Urinary bladder (tissue), 4 donors: ENCODE results near the gene PUM1. TPM values are rescaled to one million over a fixed set of nuclear protein-coding genes. Genes with fewer than 3 reads are reported as not detected.
A peak's percentile ranks its signal among the peaks of the same experiment; 100 is the strongest.

Experiments used
- DNase-seq: peaks from one replicate; pipeline ENCODE4 v3.0.0-alpha.2; 2015; ENCODE audit errors: extremely low spot score
- H3K27ac ChIP-seq: one replicate; pipeline ENCODE4 v1.5.1; 2013; ENCODE audit warnings: low read depth, mild to moderate bottlenecking, moderate library complexity
- H3K36me3 ChIP-seq: one replicate; pipeline ENCODE4 v1.6.1; 2013; ENCODE audit warnings: mild to moderate bottlenecking, moderate library complexity; ENCODE audit not compliant: insufficient read depth
- H3K4me1 ChIP-seq: one replicate; pipeline ENCODE4 v1.6.1; 2013; ENCODE audit warnings: mild to moderate bottlenecking, moderate library complexity; ENCODE audit not compliant: insufficient read depth
- H3K4me3 ChIP-seq: one replicate; pipeline ENCODE4 v1.5.1; 2013; ENCODE audit warnings: low read depth, low read length
- WGBS: extraction: QIAGEN DNeasy Blood & Tissue Kit; methylation state at CpG from one replicate; pipeline ENCODE4 v1.1.7; 2013; 5-methylcytosine and 5-hydroxymethylcytosine counted together
- polyA plus RNA-seq: library from polyadenylated mRNA; stranded (reverse); fragments of 200-250 nt; gene quantifications from one replicate; pipeline ENCODE4 v1.2.3, GENCODE V29; 2013
- total RNA-seq: library from RNA; depleted of rRNA; stranded (reverse); fragments of >200 nt; gene quantifications from one replicate; pipeline ENCODE4 v1.2.3, GENCODE V29; 2014
- donor health status: healthy with polysubstance abuse.
- donor health status: healthy.

Gene PUM1
- total and polyA plus RNA-seq, 2 donors: 52.1 to 84.3 TPM

GRCh38 chr1:30909365-30910068, 156.0 kb downstream of the PUM1 start:
- H3K36me3 ChIP-seq: no peaks in the 10 kb centered on the region
- no peak for DNase-seq
- peaks cover 1% of the 10 kb centered on the region for H3K4me1 ChIP-seq
- H3K4me3 ChIP-seq: no peak overlapping the region
- no peak overlapping the region for H3K27ac ChIP-seq
- 83% methylated on average over 14 of the region's 14 CpGs for WGBS

- Histone ChIP-seq H3K36me3 (no peaks in the 10 kb centered on the region), H3K4me1 (peaks cover 1% of the 10 kb centered on the region), H3K27ac (no peak within 1 kb of the TSS), H3K4me3 (peak within 1 kb of the TSS; percentile 73)
- no peak for DNase-seq
- WGBS: 2% methylated on average over 63 of the region's 68 CpGs
Observed at GRCh38 chr1:30908696-30909364, 156.7 kb downstream of the PUM1 start, which contains the start of gene SDC3. Gene SDC3 (minus strand): TSS chr1:30908758. CDS start chr1:30908586, 172 bp downstream.

- Histone ChIP-seq H3K4me1 (peaks cover 1% of the 10 kb centered on the region), H3K36me3 (no peaks in the 10 kb centered on the region), H3K4me3 (peak overlapping the region; percentile 73), H3K27ac (no peak overlapping the region)
- WGBS: 0% methylated on average over 56 of the region's 69 CpGs
- no peak for DNase-seq
Observed at GRCh38 chr1:30908316-30908695, 157.2 kb downstream of the PUM1 start.

GRCh38 chr1:30907481-30908315, 157.8 kb downstream of the PUM1 start:
- Histone ChIP-seq H3K4me3 (peak overlapping the region; percentile 73), H3K27ac (no peak overlapping the region), H3K4me1 (peaks cover 1% of the 10 kb centered on the region), H3K36me3 (no peaks in the 10 kb centered on the region)
- WGBS: 9% methylated on average over 46 of the region's 47 CpGs
- DNase-seq: no peak

- no peaks in the 10 kb centered on the region for H3K36me3 ChIP-seq
- H3K4me1 ChIP-seq: peaks cover 1% of the 10 kb centered on the region
- no peak for DNase-seq
- WGBS: 73% methylated on average over 9 of the region's 9 CpGs
- no peak overlapping the region for H3K27ac ChIP-seq
- H3K4me3 ChIP-seq: no peak overlapping the region
Observed at GRCh38 chr1:30906631-30907441, 158.7 kb downstream of the PUM1 start.

GRCh38 chr1:30905916-30906620, 159.4 kb downstream of the PUM1 start:
- no peak for DNase-seq
- no peak overlapping the region for H3K4me3 ChIP-seq
- H3K4me1 ChIP-seq: peaks cover 1% of the 10 kb centered on the region
- WGBS: 53% methylated on average over 9 of the region's 9 CpGs
- H3K36me3 ChIP-seq: no peaks in the 10 kb centered on the region
- H3K27ac ChIP-seq: no peak overlapping the region

GRCh38 chr1:30905403-30905802, 160.1 kb downstream of the PUM1 start:
- DNase-seq: no peak
- no peaks in the 10 kb centered on the region for H3K36me3 ChIP-seq
- 64% methylated on average over 1 of the region's 1 CpG for WGBS
- H3K4me1 ChIP-seq: peaks cover 1% of the 10 kb centered on the region
- no peak overlapping the region for H3K27ac ChIP-seq
- H3K4me3 ChIP-seq: no peak overlapping the region

GRCh38 chr1:30904962-30905335, 160.6 kb downstream of the PUM1 start:
- Histone ChIP-seq H3K36me3 (no peaks in the 10 kb centered on the region), H3K4me1 (peaks cover 1% of the 10 kb centered on the region), H3K27ac (no peak overlapping the region), H3K4me3 (no peak overlapping the region)
- 41% methylated on average over 1 of the region's 1 CpG for WGBS
- no peak for DNase-seq

GRCh38 chr1:30904191-30904961, 161.1 kb downstream of the PUM1 start:
- Histone ChIP-seq H3K4me1 (peaks cover 1% of the 10 kb centered on the region), H3K27ac (no peak overlapping the region), H3K4me3 (no peak overlapping the region), H3K36me3 (no peaks in the 10 kb centered on the region)
- WGBS: 72% methylated on average over 11 of the region's 11 CpGs
- no peak for DNase-seq

- 70% methylated on average over 8 of the region's 8 CpGs for WGBS
- Histone ChIP-seq H3K4me1 (peaks cover 1% of the 10 kb centered on the region), H3K27ac (no peak overlapping the region), H3K36me3 (no peaks in the 10 kb centered on the region), H3K4me3 (no peak overlapping the region)
- no peak for DNase-seq
Observed at GRCh38 chr1:30903343-30904034, 162.0 kb downstream of the PUM1 start.

- DNase-seq: no peak
- H3K4me3 ChIP-seq: no peak overlapping the region
- H3K27ac ChIP-seq: peak overlapping the region; percentile 65
- H3K4me1 ChIP-seq: peaks cover 1% of the 10 kb centered on the region
- H3K36me3 ChIP-seq: no peaks in the 10 kb centered on the region
- whole genome bisulfite sequencing: 56% methylated on average over 9 of the region's 9 CpGs
Observed at GRCh38 chr1:30902593-30903290, 162.8 kb downstream of the PUM1 start.
